T-cell (primary cell): ENCODE results near the gene MAB21L4. TPM values are rescaled to one million over a fixed set of nuclear protein-coding genes. Genes with fewer than 3 reads are reported as not detected.

Experiments used
- ATAC-seq, 4 experiments: fragments of 200-7000 bp in 3 of 4; fragments of 150-1000 bp in 1 of 4; cut with Tn5 transposase; replicated peaks in 1 of 4; 1 replicate in 3 of 4; 2 replicates in 1 of 4; pipeline ENCODE4 v1.10.0; 2021; ENCODE audit warnings: moderate library complexity in 3 of 4, mild to moderate bottlenecking in 2 of 4, moderate number of reproducible peaks in 1 of 4
- CTCF ChIA-PET, 2 donors: fragments of 300-600 bp; sonication (Branson Sonifier 250); formaldehyde crosslinking; loops; one replicate each; lab custom pipeline; 2022; ENCODE audit warnings: antibody characterized with exemption in 2 of 2; lab: Charles Lee
- POLR2A ChIA-PET, 2 donors: fragments of 300-600 bp; sonication (Branson Sonifier 250); formaldehyde crosslinking; loops; one replicate each; lab custom pipeline; 2022; ENCODE audit warnings: antibody characterized with exemption in 2 of 2; lab: Charles Lee
- DNase-seq, 35 experiments: peaks; one replicate each; pipeline versions ENCODE4 v3.0.0 to v3.0.0-alpha.2; 2013 to 2023
- H3K27ac ChIP-seq: one replicate; pipeline ENCODE4 v1.5.1; 2013; ENCODE audit warnings: low read length
- H3K27me3 ChIP-seq, 2 experiments: replicated peaks in 1 of 2; 1 replicate in 1 of 2; 2 replicates in 1 of 2; pipeline versions ENCODE4 v1.6.1 to v1.7.0; 2013; ENCODE audit warnings: low read length in 1 of 2, mixed read lengths in 1 of 2; ENCODE audit not compliant: control insufficient read depth in 2 of 2, insufficient read depth in 2 of 2; ENCODE audit errors: extremely low read depth in 1 of 2
- H3K36me3 ChIP-seq, 2 donors: 1 replicate in 1 of 2; 2 replicates in 1 of 2; pipeline versions ENCODE4 v1.6.1 to v1.7.0; 2013; ENCODE audit warnings: low read length in 1 of 2; ENCODE audit not compliant: control insufficient read depth in 2 of 2, insufficient read depth in 1 of 2; ENCODE audit errors: extremely low read depth in 1 of 2
- H3K4me1 ChIP-seq, 2 experiments: 1 replicate in 1 of 2; 2 replicates in 1 of 2; pipeline versions ENCODE4 v1.6.1 to v1.7.0; 2013; ENCODE audit warnings: low read length in 2 of 2, mixed read lengths in 1 of 2; ENCODE audit not compliant: insufficient read depth in 2 of 2, control insufficient read depth in 1 of 2; ENCODE audit errors: extremely low read depth in 1 of 2
- H3K4me3 ChIP-seq, 2 donors: 1 replicate in 1 of 2; 2 replicates in 1 of 2; pipeline versions ENCODE4 v1.5.1 to v1.7.0; 2013; ENCODE audit warnings: mild to moderate bottlenecking in 2 of 2, low read length in 1 of 2, moderate library complexity in 1 of 2; ENCODE audit not compliant: control insufficient read depth in 1 of 2; ENCODE audit errors: extremely low read depth in 1 of 2
- H3K9me3 ChIP-seq: 2 replicates; pipeline ENCODE4 v1.7.0; 2013
- H3K27ac Mint-ChIP-seq, 2 donors: one replicate each; pipeline ENCODE4 v1.8.0; 2020 to 2021; ENCODE audit warnings: mild to moderate bottlenecking in 2 of 2, mixed read lengths in 2 of 2
- H3K27me3 Mint-ChIP-seq, 2 donors: one replicate each; pipeline ENCODE4 v1.8.0; 2021 to 2022; ENCODE audit warnings: mixed read lengths in 2 of 2
- H3K36me3 Mint-ChIP-seq: one replicate; pipeline ENCODE4 v1.8.0; 2021; ENCODE audit warnings: mixed read lengths
- H3K4me1 Mint-ChIP-seq, 3 donors: one replicate each; pipeline ENCODE4 v1.8.0; 2020 to 2022; ENCODE audit warnings: mixed read lengths in 3 of 3, mild to moderate bottlenecking in 1 of 3
- H3K4me3 Mint-ChIP-seq, 3 donors: one replicate each; pipeline ENCODE4 v1.8.0; 2020 to 2022; ENCODE audit warnings: mild to moderate bottlenecking in 3 of 3, mixed read lengths in 3 of 3, moderate library complexity in 3 of 3
- H3K9me3 Mint-ChIP-seq, 3 donors: one replicate each; pipeline ENCODE4 v1.8.0; 2020 to 2022; ENCODE audit warnings: mixed read lengths in 3 of 3
- WGBS: methylation state at CpG from one replicate; pipeline ENCODE4 v1.1.5; 2013; ENCODE audit warnings: missing lambda C conversion rate; ENCODE audit not compliant: insufficient coverage; 5-methylcytosine and 5-hydroxymethylcytosine counted together
- total RNA-seq, 35 experiments: library from RNA in 6 of 35; stranded (reverse) in 6 of 35; fragments of 120-200 nt in 1 of 35; gene quantifications; one replicate each; pipeline versions ENCODE4 v1.2.1 to v1.2.4 and lab custom pipeline; 2013 to 2026

The MAB21L4 gene
- total RNA-seq, 5 donors from 2014 or later (not counting 1 experiment from before 2014, with no cell fraction given) = not detected

GRCh38 chr2:240836781-240837467, 59.0 kb downstream of the MAB21L4 start:
- peaks cover 9 to 13% of the 10 kb centered on the region in 2 donors for H3K27me3 Mint-ChIP-seq
- peaks cover 0 to 9% of the 10 kb centered on the region in 2 experiments for H3K4me1 ChIP-seq
- no peak for DNase-seq
- WGBS = 85% methylated on average over 13 of the region's 17 CpGs
- H3K27ac Mint-ChIP-seq = no peak overlapping the region
- H3K9me3 Mint-ChIP-seq = no peaks in the 10 kb centered on the region
- ChIA-PET CTCF (no interaction called here), POLR2A (no interaction called here)
- H3K36me3 ChIP-seq = no peaks in the 10 kb centered on the region
- H3K36me3 Mint-ChIP-seq = no peaks in the 10 kb centered on the region
- no peaks in the 10 kb centered on the region for H3K9me3 ChIP-seq
- H3K4me1 Mint-ChIP-seq = peaks cover 0 to under 1% (median under 1%) of the 10 kb centered on the region in 3 donors
- no peak overlapping the region for H3K4me3 ChIP-seq
- no peak overlapping the region for H3K27ac ChIP-seq
- ATAC-seq = no peak
- H3K4me3 Mint-ChIP-seq = no peak overlapping the region
- H3K27me3 ChIP-seq = peaks cover 4 to 38% of the 10 kb centered on the region in 2 experiments

Other genes starting within 250 kb of the MAB21L4 start
- gene AQP12B, start 213.3 kb downstream of the MAB21L4 start, total RNA-seq = not detected
- not detected for gene AQP12A, start 204.3 kb downstream of the MAB21L4 start, total RNA-seq
- under 1 TPM in 3 of 5 donors, not detected in 2; 0.43 to 0.58 (median 0.51) TPM for gene KIF1A, start 75.9 kb downstream of the MAB21L4 start, total RNA-seq
- gene AGXT, start 27.3 kb downstream of the MAB21L4 start, total RNA-seq = under 1 TPM in 3 of 5 donors, not detected in 2; 0.41 to 0.88 (median 0.76) TPM
- not detected for gene CROCC2, start 10.2 kb upstream of the MAB21L4 start, total RNA-seq
- 10 to 100 TPM; 37.7 to 82.5 (median 69.4) TPM for gene SNED1, start 102.5 kb upstream of the MAB21L4 start, total RNA-seq
- 100 to 1,000 TPM in 4 of 5 donors, 10 to 100 TPM in 1; 78.7 to 171 (median 109) TPM for gene MTERF4, start 206.1 kb upstream of the MAB21L4 start, total RNA-seq